Measurements from ENCODE around the gene SPATA31C2.
"Not testable (repeated sequence)": the region's sequence is repeated elsewhere in the genome, so short reads cannot be mapped to it uniquely, and the experiment has no call there.

Gene SPATA31C2

GRCh38 chr9:88123413-88123812 lies 14.9 kb downstream of the SPATA31C2 start:
- DNase-seq (ENCODE audit: low spot score): not testable (repeated sequence)

GRCh38 chr9:88118121-88118520 lies 20.2 kb downstream of the SPATA31C2 start:
- DNase-seq (ENCODE audit: low spot score): not testable (repeated sequence)

- not testable (repeated sequence) for DNase-seq (ENCODE audit: low spot score)
These were observed 23.2 kb downstream of the SPATA31C2 start for GRCh38 chr9:88114968-88115612.

GRCh38 chr9:88114283-88114967 lies 23.9 kb downstream of the SPATA31C2 start:
- not testable (repeated sequence) for DNase-seq (ENCODE audit: low spot score)

GRCh38 chr9:88113156-88114130 lies 24.8 kb downstream of the SPATA31C2 start:
- not testable (repeated sequence) for DNase-seq (ENCODE audit: low spot score)

- no peak for DNase-seq (ENCODE audit: low spot score)
These were observed 28.2 kb downstream of the SPATA31C2 start for GRCh38 chr9:88110026-88110425.

- no peak for DNase-seq (ENCODE audit: low spot score)
These were observed 29.5 kb downstream of the SPATA31C2 start for GRCh38 chr9:88108779-88109178.

- DNase-seq (ENCODE audit: low spot score): no peak
These were observed 31.8 kb downstream of the SPATA31C2 start for GRCh38 chr9:88106492-88106891.

- no peak for DNase-seq (ENCODE audit: low spot score)
These were observed 45.4 kb downstream of the SPATA31C2 start for GRCh38 chr9:88092797-88093331.

GRCh38 chr9:88090151-88090581 lies 48.1 kb downstream of the SPATA31C2 start:
- no peak for DNase-seq (ENCODE audit: low spot score)

GRCh38 chr9:88087906-88088305 lies 50.4 kb downstream of the SPATA31C2 start:
- DNase-seq (ENCODE audit: low spot score): no peak

GRCh38 chr9:88085476-88085875 lies 52.8 kb downstream of the SPATA31C2 start:
- DNase-seq (ENCODE audit: low spot score): no peak

- no peak for DNase-seq (ENCODE audit: low spot score)
These were observed 53.7 kb downstream of the SPATA31C2 start for GRCh38 chr9:88084357-88085183.
